ENCODE measurements around the gene TBC1D21.

DNA sequence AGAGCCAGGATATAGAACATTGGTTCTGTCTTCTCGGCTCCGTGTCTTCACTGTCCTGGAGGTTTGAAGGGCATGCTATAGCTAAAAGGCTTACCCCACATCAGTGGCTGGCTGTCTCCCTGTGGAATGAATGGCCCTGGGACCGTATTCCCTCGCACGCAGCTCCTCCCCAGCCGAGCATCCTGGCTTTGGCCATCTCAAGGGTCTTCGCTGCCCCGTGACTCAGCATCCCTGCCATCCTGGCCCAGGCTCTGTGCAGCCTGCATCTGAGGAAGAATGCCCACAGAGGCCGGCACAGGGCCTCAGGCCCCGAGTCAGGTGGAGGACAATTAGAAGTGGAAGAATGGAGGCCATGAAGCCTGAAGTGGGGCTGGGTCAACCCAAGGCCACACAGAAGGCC lies 63.9 kb downstream of the TBC1D21 start:
- TF ChIP-seq, protein P1, sequence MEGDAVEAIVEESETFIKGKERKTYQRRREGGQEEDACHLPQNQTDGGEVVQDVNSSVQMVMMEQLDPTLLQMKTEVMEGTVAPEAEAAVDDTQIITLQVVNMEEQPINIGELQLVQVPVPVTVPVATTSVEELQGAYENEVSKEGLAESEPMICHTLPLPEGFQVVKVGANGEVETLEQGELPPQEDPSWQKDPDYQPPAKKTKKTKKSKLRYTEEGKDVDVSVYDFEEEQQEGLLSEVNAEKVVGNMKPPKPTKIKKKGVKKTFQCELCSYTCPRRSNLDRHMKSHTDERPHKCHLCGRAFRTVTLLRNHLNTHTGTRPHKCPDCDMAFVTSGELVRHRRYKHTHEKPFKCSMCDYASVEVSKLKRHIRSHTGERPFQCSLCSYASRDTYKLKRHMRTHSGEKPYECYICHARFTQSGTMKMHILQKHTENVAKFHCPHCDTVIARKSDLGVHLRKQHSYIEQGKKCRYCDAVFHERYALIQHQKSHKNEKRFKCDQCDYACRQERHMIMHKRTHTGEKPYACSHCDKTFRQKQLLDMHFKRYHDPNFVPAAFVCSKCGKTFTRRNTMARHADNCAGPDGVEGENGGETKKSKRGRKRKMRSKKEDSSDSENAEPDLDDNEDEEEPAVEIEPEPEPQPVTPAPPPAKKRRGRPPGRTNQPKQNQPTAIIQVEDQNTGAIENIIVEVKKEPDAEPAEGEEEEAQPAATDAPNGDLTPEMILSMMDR (IDR thresholded peaks at IDR 0.05) = no peak
- no peak for TF ChIP-seq POLR2A (IDR thresholded peaks at IDR 0.05)
- TF ChIP-seq POLR2AphosphoS5 (IDR thresholded peaks at IDR 0.05) = no peak
